OCI-M1 (cell line): Measurements from ENCODE around the gene TRPM1.

Experiments
- DNase-seq: peaks from one replicate; lab custom pipeline; 2025; lab: John Stamatoyannopoulos, UW

The TRPM1 gene

DNA sequence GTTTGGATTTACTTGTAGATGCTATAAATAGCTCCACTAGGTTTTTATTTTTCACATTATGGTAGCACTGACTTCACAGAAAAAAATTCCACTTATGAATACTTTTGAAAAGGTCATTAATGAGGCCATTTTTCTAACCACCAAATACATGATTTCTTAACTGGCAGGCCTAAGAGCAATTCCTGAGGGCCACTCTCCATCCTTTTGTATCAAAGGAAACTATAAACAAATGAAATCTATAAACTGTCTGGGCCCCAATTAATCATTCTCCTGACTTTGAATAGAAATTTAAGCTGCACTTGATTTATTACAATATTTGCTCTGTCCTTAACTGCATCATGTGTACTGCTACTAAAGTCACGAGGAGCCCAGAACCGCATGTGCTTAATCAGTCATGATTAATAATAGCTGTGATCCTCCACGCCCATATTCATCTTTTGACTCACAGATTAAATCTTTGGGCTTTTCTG, 85.0 kb downstream of the TRPM1 start:
- no peak for DNase-seq

DNA sequence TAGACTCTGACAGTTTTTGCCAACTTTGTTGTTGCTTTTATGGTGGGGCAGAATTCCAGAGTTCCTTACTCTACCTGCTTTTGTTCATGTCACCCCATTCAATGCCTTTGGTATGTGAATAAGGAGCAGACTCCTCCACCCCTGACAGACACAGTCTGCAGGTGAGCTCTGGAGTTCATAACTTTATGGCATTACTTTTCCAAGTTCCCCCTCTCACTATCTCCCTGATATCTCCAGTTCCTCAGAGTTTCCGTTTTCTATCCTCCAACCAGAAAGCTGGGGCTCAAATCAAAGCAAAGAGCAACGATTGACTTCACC, 87.0 kb downstream of the TRPM1 start:
- DNase-seq, result no peak

DNA sequence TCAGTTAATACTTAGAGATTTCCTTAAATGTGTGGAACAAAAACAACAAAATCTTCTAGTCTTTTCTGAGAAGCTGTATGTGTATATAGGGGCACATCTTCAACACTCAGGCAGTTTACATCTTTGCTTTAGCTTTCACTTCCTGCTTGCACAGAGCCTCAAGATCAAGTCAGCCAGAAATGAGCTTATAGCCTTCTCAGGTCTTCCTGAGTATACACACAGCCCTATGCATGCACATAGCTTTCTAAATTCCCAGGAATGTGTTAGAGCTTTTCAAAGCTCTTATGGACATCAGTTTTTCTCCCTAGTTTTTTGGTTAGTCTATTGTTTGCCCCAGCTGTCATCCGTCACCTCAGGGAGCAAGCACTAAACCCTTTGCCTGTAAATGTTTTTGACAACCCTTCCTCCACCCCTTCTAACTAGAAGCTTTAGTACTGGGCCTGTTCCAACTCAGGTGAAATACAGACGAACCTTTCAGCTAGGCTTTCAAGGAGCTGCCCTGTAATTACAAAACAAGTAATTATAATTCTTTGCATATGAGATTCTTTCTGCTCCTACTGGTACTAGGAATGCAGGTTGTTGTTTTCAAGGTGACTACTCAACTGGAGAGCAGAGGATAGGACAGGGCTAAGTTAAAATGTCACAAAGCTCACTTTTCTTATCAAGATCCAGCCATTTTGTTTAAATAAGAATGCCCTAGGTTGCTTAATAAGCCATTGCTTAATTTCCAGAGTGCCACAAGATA, 87.5 kb downstream of the TRPM1 start:
- no peak for DNase-seq

DNA sequence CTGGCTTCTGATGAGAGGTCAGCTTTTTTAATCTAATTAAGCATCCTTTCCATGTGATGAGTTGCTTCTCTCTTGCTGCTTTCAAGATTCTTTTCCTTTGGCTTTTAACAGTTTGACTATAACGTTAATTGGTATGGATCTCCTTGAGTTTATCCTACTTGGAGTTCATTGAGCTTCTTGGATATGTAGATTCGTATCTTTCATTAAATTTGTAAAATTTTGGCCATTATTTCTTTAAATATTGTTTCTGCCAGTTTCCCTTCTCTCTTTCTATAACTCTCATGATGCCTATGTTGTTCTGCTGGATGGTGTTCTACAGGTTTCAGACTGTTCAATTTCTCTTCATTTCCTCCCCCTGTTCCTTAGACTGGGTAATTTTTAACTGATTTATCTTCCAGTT, 89.1 kb downstream of the TRPM1 start:
- DNase-seq, result no peak

DNA sequence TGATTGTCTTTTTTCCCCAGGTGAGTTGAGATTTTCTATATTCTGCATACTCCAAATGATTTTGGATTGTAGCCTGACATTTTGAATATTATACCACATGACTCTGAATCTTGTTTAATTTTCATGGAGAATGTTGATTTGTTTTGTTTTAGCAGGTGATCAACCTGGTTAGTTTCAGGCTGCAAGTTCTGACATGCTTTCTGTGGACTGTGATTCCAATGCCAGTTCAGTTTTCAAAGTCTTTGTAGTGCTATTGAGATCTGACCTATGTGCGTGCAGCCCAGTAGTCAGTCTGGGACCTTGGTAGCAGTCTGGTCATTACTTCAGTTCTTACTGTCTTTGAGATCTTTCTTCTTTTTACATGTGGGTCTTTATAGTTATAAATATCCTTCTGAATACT, 91.5 kb downstream of the TRPM1 start:
- no peak for DNase-seq

DNA sequence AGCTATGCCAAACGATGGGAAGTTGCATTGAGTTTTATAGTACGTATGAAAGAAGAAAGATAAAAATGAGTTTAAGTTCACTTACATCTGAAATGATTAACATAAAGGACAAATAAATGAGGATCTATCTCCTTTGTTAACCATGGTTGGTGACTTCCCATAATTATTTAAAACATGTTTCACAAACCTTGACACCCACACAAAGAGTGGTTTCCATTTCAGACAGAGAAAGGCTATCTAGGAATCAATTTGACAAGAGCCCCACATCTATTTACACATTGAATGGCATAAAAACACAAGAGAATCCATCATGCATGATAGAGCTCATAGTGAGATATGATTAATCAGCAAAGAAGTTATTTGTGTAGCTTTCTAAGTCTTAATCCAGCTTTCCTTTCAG, 95.9 kb downstream of the TRPM1 start:
- no peak for DNase-seq

DNA sequence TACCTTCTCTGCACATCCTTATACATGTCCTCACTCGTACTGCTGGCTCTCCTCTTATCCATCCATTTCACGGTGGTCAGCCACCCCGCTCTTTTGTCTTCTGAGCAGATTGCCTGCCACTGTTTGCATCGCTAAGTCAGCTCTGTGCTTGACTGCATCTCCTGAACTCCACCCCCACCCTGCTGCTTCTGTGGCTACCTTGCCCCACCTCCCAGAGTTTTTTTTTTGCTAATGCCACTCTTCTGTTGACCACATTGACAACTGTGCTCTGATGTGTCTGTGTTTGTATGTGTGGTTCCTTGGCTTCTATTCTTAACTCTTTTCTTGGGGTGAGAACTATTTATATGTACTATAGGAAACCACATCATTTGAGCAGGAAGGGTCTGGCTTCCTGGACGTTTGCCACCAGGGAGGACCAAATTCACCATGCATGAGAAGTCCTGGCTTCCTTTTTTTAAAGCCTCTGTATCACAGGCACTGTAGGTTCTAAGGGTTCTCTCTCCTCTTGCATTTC, 97.2 kb downstream of the TRPM1 start:
- DNase-seq, result no peak

DNA sequence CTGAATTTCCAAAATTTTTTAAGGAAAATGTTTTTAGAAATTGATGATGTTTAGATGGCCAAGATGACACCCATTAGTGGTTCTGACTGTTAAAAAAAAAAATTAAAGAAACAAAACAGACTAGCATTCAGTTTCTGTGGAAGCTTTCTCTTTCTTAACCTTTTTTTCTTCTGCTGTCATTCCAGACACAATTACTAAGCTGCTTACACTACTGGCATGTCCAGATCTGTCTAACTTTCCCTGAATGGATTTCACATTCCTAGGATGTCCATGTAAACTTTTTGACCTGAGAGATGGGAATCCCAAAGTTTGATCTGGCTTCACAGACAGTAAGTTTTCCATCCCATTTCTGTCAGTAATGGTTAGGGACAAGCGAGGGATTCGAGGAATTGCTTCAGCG, 99.8 kb downstream of the TRPM1 start:
- no peak for DNase-seq

DNA sequence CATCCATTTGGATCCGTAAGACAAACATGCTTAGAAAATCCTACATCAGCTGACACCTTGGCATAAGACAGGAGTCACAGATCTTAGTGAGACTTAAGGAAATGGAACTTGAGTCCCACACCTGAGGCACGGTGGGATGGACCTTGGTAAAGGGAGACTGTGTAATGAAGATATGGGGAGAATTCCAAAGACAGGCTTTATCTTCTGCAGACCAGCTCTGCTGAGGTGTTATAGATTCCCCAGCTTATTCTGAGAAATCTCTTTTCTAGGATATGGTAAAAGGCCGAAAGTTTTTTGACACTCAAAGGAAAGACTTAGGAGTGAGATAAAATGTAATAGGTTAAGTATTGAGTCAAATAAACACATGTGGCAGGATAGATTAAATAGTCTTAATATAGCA, 101.8 kb downstream of the TRPM1 start:
- DNase-seq, result no peak

DNA sequence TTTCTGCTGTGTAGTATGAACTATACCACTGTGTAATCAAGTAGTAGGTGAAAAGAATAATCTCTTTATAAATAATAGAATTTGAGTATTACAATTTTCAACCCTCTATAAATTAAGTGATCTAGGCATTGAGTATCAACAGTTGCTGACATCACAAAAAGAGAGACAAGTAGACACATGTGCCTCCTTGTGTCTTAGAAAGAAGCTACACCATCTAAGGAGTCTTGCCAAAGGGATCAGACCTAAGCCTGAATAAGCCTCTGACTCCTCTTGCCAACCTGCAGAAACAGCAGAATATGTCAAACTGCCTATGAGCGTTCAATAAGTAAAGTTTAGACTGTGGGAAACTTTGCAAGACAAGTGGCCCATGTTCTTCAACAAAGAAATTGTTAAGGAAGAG, 104.3 kb downstream of the TRPM1 start:
- peak; percentile 5 for DNase-seq

DNA sequence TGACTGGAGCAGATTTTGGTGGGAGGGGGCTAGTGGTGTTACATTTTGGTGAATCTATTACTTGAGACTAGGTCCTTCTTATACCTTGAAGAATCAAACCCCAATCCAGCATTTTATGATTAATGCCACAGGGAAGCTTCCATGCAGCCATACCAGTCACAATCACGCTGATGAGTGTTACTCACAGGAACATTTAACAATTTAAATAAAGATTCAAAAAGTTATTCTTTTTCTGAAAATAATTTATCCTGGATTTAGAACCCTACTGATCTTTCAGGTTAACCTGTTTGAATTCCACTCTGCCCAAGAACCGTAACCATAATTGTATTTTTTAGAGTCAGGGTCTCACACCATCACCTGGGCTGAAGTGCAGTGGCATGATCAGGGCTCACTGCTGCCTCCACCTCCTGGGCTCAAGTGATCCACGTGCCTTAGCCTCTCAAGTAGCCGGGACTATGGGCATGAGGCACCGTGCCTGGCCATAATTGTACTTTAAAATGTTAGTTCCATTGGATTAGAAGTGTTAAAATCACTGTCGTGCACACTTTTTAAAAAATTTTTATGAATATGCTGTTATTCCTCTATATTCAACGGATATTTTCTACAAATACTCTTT, 109.2 kb downstream of the TRPM1 start:
- DNase-seq, result no peak

DNA sequence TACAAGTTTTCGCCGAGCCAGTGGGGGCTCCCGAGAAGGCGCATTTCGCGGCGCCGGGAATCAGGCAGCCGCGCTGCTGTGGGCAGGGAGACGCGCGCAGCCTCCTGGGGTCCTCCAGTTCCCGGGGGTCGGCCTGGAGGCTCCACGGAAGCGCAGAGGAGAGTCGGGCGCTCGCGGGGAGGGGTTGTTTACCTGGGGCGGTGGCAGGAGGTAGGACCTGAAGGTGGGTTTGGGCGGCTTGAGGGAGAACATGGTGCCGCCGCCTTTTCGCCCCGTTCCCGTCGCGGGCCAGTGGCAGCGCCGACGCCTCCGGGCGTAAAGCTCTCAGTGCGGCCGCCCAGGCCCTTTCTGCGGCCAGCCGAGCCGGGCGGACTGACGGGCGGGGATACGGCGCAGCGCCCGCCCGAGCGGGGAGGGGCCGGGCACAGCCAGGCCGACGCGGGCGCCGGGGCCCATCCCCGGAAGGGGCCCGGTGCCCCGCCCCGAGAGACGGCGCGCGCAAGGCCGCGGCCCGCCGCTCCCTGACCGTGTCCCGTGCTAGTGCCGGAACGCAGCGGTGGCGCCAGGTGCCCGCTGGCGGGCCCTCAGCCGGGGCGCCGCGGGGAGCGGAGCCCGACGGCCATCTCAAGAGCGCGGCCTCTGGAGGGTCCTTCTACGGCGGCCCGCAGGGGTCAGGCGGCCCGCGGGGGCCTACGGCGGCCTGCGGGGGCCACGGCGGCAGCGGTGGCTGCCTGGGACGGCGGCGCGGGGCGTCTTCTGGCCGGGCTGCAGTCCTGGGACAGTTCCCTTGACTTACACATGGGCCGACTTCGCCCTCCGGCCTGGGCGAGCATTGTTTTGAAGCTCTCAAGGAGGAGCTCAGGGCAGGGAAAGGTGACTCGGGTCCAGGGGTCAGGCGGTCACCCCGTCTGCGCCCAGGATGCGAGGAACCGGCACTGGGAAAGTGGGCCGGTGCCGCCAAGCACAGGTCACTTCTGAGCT, 110.0 kb downstream of the TRPM1 start, which contains the start of gene MTMR10:
MTMR10 (minus strand) TSS at position 374 of the 981 bp plus-strand sequence; CDS start at position 252, 122 bp downstream.
- peak; percentile 84 for DNase-seq

DNA sequence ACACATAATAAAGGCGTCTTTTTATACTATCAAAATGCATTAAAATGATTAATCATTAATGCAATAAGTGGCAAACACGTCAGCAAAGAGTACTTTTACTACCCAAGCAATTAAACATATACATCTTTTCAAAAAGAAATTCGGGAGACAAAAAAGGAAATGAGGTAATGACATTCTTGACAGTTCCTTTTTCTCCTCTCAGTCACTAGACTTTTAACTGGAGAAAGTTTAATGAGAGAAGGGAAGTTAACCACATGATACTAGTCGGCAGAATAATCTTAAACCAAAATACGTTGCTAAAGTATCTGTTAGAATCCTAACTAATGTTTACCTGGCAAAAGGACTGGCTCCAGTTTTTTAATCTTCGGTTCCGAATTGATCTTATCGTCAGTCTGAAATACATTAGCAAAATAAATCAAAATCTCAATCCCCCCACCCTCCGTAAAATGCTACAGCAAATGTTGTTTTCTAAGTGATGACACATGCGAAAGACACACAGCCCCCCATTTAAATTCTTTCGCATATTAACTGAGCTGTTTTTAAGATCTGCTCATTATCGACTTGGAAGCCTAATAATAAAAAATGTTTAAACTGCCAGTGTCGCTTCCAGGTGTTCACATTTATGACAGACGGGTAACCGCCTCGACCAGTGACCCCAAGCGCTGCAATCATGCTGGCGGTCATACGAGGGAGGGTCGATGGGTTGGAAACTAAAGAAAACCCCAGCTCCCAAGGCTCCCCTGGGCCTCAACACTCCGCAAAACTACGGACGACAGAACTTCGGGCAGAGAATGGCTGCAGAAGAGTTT, 110.9 kb downstream of the TRPM1 start:
- peak; percentile 60 for DNase-seq

DNA sequence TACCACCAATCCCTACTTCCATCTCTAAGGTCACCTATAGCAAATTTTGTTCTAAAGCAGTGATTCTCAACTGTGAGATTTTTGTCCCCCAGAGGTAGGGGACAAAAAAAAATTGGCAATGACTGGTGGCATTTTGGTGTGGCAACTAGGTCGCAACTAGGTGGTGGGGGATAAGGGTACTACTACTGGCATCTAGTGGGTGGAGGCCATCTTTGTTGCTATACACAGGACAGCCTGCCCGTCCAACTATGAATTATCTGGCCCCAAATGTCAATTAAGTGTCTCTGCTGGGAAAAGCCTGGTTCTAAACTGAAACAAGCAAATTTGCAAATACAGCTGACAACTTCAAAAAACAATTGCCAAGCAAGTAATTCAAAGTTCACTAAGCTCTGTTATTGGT, 111.5 kb downstream of the TRPM1 start:
- DNase-seq, result peak; percentile 51

DNA sequence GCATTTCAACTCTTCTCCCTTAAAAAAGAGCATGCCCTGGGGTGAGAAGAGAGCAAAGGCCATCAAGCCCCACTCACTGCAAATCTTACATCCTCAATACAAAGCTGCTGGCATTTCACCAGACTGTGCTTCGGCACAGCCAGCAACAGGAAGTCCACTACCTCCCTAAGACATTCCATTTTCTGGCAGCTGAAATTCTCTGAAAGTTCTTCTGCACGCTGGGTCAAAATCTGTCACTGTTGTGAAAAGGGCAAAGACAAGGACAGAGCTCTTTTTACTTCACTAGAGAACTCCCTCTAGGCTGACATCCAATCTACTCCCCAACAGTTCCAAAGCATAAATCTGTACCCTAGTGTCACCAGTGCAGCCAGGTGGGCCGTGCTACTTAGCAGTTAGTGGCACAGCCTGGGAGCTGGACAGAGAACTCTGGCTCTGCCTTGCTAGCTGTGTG, 116.4 kb downstream of the TRPM1 start:
- no peak for DNase-seq

DNA sequence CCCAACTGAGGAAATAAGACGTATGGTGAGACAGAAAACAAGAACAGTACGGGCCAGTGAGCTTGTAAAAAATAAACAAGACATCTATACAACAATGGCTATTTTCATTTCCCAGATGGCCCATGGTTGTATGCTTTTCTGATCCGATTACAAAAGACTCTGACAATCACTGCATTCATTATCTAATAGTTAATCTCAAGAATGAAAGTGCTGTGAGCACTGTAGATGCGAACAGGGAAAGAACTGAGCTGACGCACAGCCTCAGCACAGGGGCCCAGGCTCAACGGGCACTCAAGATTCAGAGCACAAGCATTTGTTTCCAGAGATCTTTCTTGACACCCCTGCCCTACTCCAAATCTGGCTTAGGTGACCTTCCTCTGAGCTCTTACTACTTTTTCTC, 117.0 kb downstream of the TRPM1 start:
- DNase-seq, result no peak

DNA sequence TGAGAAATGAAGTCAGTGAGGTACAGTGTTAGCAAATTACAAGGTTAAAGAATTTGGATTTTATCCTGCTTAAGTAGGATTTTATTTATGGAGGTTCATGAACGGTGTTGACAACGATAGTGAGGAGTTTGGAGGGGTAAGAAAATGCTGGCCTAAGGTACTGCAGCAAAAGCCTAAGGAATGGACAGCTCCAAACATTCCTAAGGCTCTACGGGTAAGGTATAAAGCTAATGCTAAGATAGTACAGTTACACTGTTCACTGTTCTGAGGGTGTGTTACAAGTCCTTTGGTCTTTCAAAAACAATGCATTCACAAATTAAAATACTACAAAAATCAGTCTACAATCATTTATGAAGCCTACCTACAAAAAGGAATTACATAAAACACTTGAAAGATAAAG, 117.4 kb downstream of the TRPM1 start:
- no peak for DNase-seq

DNA sequence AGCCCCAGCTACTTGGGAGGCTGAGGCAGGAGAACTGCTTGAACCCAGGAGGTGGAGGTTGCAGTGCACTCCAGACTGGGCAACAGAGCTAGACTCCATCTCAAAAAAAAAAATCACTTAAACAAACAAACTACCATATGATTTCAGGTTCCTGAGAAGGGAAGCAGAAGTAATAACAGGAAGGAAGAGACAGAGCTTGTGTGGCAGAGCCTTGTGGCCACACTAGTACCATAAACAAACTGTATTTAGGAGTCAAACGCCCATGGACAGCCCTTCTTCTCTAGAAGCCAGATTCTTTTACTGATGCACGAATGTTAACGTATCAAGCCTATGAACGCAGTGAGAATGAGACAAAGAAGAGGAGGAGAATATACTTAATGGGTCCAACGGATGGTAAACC, 122.1 kb downstream of the TRPM1 start:
- no peak for DNase-seq

DNA sequence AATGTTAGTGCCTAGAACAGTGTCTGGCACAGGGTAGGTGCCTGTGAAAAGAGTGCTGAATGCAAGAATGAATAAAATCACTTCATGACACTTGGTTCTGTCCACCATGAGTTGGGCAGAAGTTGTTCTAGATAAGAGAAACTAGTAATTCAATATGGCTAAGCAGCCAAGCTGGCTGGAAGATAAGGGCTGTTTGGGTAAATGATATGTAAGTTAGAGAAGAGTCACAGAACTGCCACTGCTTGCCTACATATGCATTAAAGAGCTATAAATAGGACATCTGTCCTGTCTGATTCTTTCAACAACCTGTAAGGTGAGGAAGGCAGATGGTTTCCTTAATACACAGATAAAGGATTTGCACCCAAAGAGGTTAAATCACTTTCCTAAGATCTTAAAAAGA, 123.2 kb downstream of the TRPM1 start:
- DNase-seq, result peak; percentile 89

DNA sequence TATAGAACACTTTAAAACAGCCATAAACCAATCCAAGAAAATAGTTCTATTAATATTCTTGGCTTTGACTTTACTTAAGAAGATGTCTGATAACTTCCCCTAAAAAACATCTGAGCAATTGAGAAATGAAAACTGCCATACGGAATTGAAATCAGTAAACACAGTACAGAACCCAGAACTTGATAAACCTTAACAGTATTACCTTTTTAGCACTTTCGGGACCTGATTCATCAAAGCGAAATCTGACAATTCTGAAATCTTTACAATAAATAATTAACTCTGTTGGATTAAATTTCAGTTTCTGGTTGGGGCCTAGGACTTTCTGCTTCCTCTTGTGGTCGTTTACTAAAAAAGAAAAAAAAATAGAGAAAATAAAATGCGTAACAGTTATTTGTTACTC, 127.4 kb downstream of the TRPM1 start:
- no peak for DNase-seq

DNA sequence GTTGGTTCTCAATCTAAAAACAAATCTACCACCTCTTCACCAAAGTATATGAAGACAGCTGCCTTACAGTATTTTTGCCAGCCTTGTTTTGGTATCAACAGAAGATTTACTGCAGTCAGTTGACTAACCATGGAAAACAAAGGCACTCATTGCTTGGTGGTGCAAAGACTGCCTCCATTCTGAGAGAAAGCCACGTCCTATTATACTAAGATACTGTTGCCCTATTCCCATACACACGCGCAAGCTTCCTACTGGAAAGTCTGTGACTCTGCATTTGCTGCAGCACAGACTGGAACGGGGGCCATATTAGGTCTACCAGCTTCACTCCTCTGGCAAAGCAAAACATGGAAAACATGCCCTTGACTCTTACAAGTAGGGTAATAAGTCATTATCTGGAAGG, 128.1 kb downstream of the TRPM1 start:
- no peak for DNase-seq

DNA sequence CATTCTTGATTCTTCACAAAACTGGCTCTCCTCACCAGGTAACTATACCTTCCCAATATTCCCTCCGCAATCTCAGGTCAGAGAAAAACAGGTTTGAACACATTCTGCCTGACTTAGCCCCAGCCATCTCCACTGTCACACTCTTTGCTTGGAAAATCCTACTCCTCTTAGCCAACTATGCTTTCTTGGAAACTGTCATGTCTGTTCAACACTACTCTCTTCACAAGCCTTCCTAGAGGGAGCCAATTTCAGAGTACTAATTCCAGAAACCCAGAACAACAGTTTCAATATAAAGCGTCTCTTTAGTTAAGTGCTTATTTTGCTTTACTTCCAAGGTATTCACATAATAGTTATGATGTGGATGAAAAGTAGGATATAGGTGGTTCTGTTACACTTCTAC, 131.8 kb downstream of the TRPM1 start:
- DNase-seq, result no peak
